SU-DHL-6 (cell line): ENCODE results near the gene HID1.

Experiments
- H2AFZ ChIP-seq: fragments of 200-600 bp; sonication (generic); 2 replicates; pipeline ENCODE4 v1.6.1; 2014; ENCODE audit warnings: low read depth, mild to moderate bottlenecking, moderate library complexity, mixed read lengths, antibody characterized with exemption, low read length; ENCODE audit not compliant: severe bottlenecking
- H3F3A ChIP-seq: fragments of 200-600 bp; shearing (Covaris generic); 2 replicates; pipeline ENCODE4 v1.6.0; 2016; ENCODE audit warnings: antibody characterized with exemption, mild to moderate bottlenecking; ENCODE audit not compliant: insufficient read depth
- H3K27ac ChIP-seq: fragments of 200-600 bp; sonication (generic); 2 replicates; pipeline ENCODE4 v1.5.1; 2016; ENCODE audit warnings: low read depth, mild to moderate bottlenecking, low read length, moderate library complexity, mixed read lengths
- H3K27me3 ChIP-seq: fragments of 200-600 bp; sonication (generic), shearing (Covaris generic); 2 replicates; pipeline ENCODE4 v1.6.0; 2014; ENCODE audit warnings: mild to moderate bottlenecking, low read length
- H3K36me3 ChIP-seq: fragments of 200-600 bp; sonication (generic); 2 replicates; pipeline ENCODE4 v1.6.1; 2014; ENCODE audit warnings: mild to moderate bottlenecking, low read length, mixed read lengths
- H3K4me2 ChIP-seq: fragments of 300-600, 200-600 bp; shearing (Covaris generic), sonication (generic); 2 replicates; pipeline ENCODE4 v1.6.0; 2014; ENCODE audit warnings: low read length, low read depth, mild to moderate bottlenecking; ENCODE audit not compliant: poor library complexity, severe bottlenecking
- H3K4me3 ChIP-seq: fragments of 200-600 bp; sonication (generic); 2 replicates; pipeline ENCODE4 v1.5.1; 2014; ENCODE audit warnings: antibody characterized with exemption, low read length, mild to moderate bottlenecking, mixed read lengths; ENCODE audit not compliant: insufficient read depth, poor library complexity, severe bottlenecking
- H3K79me2 ChIP-seq: fragments of 200-600 bp; sonication (generic); 2 replicates; pipeline ENCODE4 v1.6.1; 2014; ENCODE audit warnings: mild to moderate bottlenecking, low read length, moderate library complexity; ENCODE audit not compliant: insufficient read depth
- H3K9ac ChIP-seq: fragments of 200-600 bp; sonication (generic); 2 replicates; pipeline ENCODE4 v1.7.0; 2014; ENCODE audit warnings: mild to moderate bottlenecking, low read length
- H3K9me2 ChIP-seq: fragments of 200-600 bp; sonication (generic); replicated peaks from 2 replicates; pipeline ENCODE4 v1.6.1; 2014; ENCODE audit warnings: low read length; ENCODE audit not compliant: insufficient read depth
- H3K9me3 ChIP-seq: fragments of 200-600 bp; sonication (generic); 2 replicates; pipeline ENCODE4 v1.6.1; 2014; ENCODE audit warnings: low read length, mixed read lengths; ENCODE audit not compliant: insufficient read depth
- H4K20me1 ChIP-seq: fragments of 200-600 bp; sonication (generic); 2 replicates; pipeline ENCODE4 v1.6.1; 2014; ENCODE audit warnings: low read depth, mild to moderate bottlenecking, antibody characterized with exemption, low read length, moderate library complexity, mixed read lengths
- EZH2phosphoT487 ChIP-seq: fragments of 200-600 bp; sonication (generic), shearing (Covaris generic); conservative IDR thresholded peaks from 2 replicates; pipeline ENCODE4 v1.6.1; 2018; ENCODE audit warnings: mild to moderate bottlenecking, antibody characterized with exemption, low read length, moderate library complexity, mixed read lengths
- TF ChIP-seq, protein P1 (sequence below): fragments of 200-600 bp; sonication (generic); IDR thresholded peaks from one replicate; pipeline ENCODE4 v1.5.1; 2017; ENCODE audit warnings: antibody characterized with exemption, mild to moderate bottlenecking, low read length, moderate library complexity; ENCODE audit not compliant: insufficient read depth, poor library complexity, severe bottlenecking

HID1 gene

DNA sequence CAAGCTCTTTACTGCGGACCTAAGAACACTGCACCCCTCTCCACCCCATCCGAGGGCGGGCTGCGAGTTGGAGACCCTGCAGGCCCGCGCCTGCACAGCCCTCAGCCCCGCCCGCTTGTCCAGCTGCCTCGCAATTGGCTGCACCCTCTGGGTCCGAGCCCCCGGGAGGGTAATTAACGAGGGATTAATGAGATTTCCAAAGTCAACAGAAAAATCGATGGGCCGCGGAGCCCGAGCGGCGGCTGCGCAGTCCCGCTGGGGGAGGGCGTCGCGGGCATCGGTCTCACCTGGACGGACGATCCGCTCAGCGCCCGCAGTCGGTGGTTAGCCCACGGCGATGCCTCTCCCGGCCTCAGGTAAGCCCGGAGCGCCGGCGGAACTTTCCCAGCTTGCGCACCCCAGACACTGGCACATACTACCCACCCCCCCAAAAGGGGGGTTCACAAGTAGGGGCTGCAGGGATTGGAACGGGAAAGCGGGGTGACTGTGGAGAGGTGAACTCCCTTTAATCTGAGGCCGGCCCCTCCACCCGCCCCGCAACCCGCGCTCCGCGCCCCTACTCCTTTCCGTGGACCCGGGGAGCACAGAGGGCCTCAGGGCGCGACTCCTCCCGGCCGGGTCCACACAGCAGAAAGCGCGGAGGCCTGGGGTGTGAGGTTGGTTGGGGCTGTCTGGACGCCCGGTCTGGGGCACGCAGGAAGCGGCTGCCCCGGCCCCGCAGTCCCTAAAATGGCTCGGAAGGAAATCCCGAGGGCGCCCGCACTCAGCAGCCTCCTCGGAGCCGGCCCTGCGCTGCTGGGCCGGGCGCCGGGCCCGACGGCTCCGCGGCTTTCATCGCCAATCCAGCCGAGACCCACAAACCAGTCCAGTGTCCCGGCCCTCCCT lies 36.7 kb downstream of the HID1 start, which contains the start of gene OTOP3:
OTOP3 (plus strand) TSS at position 314 of the 885 bp plus-strand sequence; CDS start at position 338, 24 bp downstream.
- Histone ChIP-seq H3K4me2 (no peak within 1 kb of the TSS), H3K27me3 (no peaks in the 10 kb centered on the region), H2AFZ (no peak within 1 kb of the TSS), H3K27ac (no peak within 1 kb of the TSS), H3K4me3 (no peak within 1 kb of the TSS), H3K36me3 (no peaks in the 10 kb centered on the region), H3F3A (no peaks in the 10 kb centered on the region), H4K20me1 (no peaks in the 10 kb centered on the region), H3K79me2 (no peaks in the 10 kb centered on the region), H3K9me3 (no peaks in the 10 kb centered on the region), H3K9ac (no peak within 1 kb of the TSS), H3K9me2 (no peaks in the 10 kb centered on the region)
- TF ChIP-seq, protein P1, sequence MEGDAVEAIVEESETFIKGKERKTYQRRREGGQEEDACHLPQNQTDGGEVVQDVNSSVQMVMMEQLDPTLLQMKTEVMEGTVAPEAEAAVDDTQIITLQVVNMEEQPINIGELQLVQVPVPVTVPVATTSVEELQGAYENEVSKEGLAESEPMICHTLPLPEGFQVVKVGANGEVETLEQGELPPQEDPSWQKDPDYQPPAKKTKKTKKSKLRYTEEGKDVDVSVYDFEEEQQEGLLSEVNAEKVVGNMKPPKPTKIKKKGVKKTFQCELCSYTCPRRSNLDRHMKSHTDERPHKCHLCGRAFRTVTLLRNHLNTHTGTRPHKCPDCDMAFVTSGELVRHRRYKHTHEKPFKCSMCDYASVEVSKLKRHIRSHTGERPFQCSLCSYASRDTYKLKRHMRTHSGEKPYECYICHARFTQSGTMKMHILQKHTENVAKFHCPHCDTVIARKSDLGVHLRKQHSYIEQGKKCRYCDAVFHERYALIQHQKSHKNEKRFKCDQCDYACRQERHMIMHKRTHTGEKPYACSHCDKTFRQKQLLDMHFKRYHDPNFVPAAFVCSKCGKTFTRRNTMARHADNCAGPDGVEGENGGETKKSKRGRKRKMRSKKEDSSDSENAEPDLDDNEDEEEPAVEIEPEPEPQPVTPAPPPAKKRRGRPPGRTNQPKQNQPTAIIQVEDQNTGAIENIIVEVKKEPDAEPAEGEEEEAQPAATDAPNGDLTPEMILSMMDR = no peak
- no peak for TF ChIP-seq EZH2phosphoT487

DNA sequence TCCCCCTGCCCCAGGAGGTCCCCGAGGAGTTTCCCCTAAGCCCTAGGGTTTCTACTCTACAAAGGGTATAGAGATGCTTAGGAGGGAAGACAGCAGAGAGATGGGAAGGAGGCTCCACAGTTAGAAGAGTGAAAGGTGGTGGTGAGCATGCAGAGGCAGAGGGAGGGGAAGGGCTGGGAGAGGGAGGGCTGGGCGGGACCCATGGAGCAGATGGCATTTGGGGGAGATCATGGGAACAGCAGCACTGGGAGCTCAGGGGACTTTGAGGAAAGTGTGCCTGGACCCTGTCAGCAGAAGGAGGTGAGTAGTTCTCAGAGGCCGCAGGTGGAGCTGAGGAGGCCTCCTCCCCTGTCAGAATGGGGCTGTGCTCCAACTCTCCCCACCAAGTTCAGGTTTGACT lies 37.5 kb downstream of the HID1 start:
- Histone ChIP-seq H3K79me2 (no peaks in the 10 kb centered on the region), H3K9me3 (no peaks in the 10 kb centered on the region), H3K4me3 (no peak overlapping the region), H3K9me2 (no peaks in the 10 kb centered on the region), H3K27me3 (no peaks in the 10 kb centered on the region), H4K20me1 (no peaks in the 10 kb centered on the region), H3K36me3 (no peaks in the 10 kb centered on the region), H3K4me2 (no peak overlapping the region), H2AFZ (no peak overlapping the region), H3K27ac (no peak overlapping the region), H3F3A (no peaks in the 10 kb centered on the region), H3K9ac (no peak overlapping the region)
- TF ChIP-seq EZH2phosphoT487 = no peak
- TF ChIP-seq, protein P1 = no peak

DNA sequence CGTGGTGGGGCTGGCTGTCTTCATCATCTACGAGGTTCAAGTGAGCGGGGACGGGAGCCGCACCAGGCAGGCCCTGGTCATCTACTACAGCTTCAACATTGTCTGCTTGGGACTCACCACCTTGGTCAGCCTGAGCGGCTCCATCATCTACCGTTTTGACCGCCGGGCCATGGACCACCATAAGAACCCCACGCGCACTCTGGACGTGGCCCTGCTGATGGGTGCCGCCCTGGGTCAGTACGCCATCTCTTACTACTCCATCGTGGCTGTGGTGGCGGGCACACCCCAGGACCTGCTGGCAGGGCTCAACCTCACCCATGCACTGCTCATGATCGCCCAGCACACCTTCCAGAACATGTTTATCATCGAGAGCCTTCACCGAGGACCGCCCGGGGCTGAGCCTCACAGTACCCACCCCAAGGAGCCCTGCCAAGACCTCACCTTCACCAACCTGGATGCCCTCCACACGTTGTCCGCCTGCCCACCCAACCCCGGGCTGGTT lies 42.0 kb downstream of the HID1 start:
- no peaks in the 10 kb centered on the region for H4K20me1 ChIP-seq
- no peak overlapping the region for H3K9ac ChIP-seq
- H3K27ac ChIP-seq = no peak overlapping the region
- H3K9me3 ChIP-seq = no peaks in the 10 kb centered on the region
- no peak for TF ChIP-seq EZH2phosphoT487
- TF ChIP-seq, protein P1 = no peak
- H3F3A ChIP-seq = no peaks in the 10 kb centered on the region
- H3K79me2 ChIP-seq = no peaks in the 10 kb centered on the region
- H3K4me3 ChIP-seq = no peak overlapping the region
- H3K4me2 ChIP-seq = no peak overlapping the region
- H3K36me3 ChIP-seq = no peaks in the 10 kb centered on the region
- no peaks in the 10 kb centered on the region for H3K9me2 ChIP-seq
- no peak overlapping the region for H2AFZ ChIP-seq
- H3K27me3 ChIP-seq = no peaks in the 10 kb centered on the region
